Measurements from ENCODE around the gene RAB7B.
A peak's percentile ranks its signal among the peaks of the same experiment; 100 is the strongest.

The RAB7B gene

DNA sequence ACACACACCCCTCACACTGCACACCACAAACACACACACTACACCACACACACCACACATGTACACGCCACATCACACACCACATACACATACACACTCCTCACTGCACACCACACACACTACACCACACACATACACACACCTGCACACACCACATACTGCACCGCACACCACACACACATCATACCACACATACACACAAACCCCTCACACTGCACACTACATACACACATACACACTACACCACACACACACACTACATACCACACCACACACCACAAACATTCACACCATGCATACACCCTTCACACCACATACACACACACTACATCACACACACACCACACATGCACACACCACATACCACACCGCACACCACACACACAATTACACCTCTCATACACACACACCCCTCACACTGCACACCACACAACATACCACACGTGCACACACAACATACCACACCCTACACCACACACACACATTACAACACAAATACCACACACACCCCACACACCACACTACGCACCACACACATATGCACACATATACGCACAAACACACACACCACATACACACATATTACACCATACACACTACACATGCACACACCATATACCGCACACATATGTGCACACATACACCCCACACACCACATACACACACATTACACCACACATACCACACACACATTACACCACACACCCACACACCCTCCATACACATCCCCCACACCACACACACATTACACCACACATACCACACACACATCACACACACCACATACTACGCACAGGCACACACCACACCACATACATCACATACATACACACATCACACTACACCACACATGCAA lies 29.6 kb downstream of the RAB7B start:
- TF ChIP-seq, protein P1, sequence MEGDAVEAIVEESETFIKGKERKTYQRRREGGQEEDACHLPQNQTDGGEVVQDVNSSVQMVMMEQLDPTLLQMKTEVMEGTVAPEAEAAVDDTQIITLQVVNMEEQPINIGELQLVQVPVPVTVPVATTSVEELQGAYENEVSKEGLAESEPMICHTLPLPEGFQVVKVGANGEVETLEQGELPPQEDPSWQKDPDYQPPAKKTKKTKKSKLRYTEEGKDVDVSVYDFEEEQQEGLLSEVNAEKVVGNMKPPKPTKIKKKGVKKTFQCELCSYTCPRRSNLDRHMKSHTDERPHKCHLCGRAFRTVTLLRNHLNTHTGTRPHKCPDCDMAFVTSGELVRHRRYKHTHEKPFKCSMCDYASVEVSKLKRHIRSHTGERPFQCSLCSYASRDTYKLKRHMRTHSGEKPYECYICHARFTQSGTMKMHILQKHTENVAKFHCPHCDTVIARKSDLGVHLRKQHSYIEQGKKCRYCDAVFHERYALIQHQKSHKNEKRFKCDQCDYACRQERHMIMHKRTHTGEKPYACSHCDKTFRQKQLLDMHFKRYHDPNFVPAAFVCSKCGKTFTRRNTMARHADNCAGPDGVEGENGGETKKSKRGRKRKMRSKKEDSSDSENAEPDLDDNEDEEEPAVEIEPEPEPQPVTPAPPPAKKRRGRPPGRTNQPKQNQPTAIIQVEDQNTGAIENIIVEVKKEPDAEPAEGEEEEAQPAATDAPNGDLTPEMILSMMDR (conservative IDR thresholded peaks at IDR 0.05; ENCODE audit: low read length) = no peak
- DNase-seq (ENCODE audit: low read depth) = no peak

DNA sequence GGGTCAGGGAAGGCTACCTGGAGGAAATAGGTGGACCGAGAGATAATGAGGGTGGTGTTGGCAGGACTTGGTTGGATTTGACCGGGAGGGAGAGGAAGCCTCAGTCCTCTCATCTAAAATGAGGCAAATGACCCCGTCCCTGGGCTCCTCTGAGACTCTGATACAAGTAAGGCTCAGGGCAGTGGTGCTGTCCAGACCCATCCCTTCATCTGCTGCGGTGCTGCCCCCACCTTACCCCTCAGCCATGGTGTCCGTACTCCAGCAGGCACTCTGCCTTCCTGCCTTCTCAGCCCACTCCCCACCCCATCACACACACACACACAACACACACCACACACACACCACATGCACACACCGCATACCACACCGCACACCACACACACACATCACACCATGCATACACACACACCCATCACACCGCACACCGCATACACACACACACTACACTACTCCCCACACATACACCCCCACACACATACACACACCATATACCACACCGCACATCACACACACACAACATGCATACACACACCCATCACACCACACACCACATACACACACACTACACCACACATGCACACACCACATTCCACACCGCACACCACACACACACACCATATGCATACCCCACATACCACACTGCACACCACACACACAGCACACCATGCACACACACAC lies 30.6 kb downstream of the RAB7B start:
- DNase-seq (ENCODE audit: low read depth) = peak; percentile 55
- TF ChIP-seq, protein P1 (conservative IDR thresholded peaks at IDR 0.05; ENCODE audit: low read length) = no peak

More for the DNA sequence above, 29.6 kb downstream of the RAB7B start:
- H3K4me3 ChIP-seq (ENCODE audit: low read length) = no peak overlapping the region

DNA sequence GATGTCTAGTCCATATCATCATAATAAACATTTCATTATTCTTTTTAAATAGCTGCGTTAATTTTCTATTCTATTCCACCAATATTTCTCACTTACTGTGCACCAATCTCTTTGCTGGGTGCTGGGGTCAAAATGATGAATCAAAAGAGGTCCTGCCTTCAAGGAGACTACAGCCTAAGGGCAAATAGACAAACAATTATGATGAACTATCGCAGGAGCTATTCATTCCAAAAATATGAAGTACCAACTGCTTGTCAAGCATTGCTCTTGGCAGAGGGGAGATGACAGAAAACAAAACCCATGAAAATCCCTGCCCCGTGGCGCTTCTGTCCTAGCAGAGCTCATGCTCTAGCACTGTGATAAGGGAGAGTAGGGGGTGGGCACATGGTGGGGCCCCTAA lies 31.1 kb downstream of the RAB7B start:
- H3K4me3 ChIP-seq (ENCODE audit: low read length) = no peak overlapping the region
- TF ChIP-seq, protein P1 (conservative IDR thresholded peaks at IDR 0.05; ENCODE audit: low read length) = no peak
- no peak for DNase-seq (ENCODE audit: low read depth)

More for the DNA sequence above, 30.6 kb downstream of the RAB7B start:
- H3K4me3 ChIP-seq (ENCODE audit: low read length) = no peak overlapping the region

DNA sequence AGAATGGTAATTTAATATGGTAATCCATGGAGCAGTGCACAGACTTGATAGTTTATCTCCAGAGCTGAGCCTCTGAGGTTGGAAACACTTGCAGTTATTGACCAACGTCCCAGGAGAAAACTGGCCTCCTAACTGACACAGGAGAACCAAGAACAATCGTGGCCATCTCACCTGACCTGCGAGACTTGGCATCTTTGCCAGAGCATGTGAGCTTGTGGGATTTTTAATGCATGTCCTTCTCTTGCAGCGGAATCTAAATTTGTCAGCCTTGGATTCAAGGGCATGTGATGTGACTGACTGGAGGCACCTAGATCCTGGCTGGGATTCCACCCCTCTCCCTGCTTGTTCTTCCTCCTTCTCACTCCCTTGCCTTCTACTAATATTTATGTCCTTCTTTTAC lies 32.1 kb downstream of the RAB7B start:
- TF ChIP-seq, protein P1 (conservative IDR thresholded peaks at IDR 0.05; ENCODE audit: low read length) = no peak
- no peak for DNase-seq (ENCODE audit: low read depth)
- H3K4me3 ChIP-seq (ENCODE audit: low read length) = no peak overlapping the region

DNA sequence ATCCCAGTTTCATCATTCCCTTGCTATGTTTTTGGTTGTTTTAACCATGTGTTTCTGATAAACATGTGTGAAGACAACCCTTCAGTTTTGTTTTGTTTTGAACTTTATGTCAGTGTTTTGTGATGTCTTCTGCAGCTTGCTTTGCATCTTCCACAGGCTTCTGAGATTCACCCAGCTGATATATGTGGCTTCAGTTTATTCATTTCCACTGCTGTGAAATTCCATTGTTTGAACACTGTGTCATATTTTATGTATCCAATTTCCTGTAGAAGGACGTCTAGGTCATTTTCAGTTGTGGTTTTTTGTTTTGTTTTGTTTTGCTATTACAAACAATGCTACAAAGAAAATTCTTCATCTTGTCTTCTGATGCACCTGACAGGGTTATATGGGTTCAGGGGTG lies 32.7 kb downstream of the RAB7B start:
- TF ChIP-seq, protein P1 (conservative IDR thresholded peaks at IDR 0.05; ENCODE audit: low read length) = no peak
- H3K4me3 ChIP-seq (ENCODE audit: low read length) = no peak overlapping the region
- DNase-seq (ENCODE audit: low read depth) = peak; percentile 48

DNA sequence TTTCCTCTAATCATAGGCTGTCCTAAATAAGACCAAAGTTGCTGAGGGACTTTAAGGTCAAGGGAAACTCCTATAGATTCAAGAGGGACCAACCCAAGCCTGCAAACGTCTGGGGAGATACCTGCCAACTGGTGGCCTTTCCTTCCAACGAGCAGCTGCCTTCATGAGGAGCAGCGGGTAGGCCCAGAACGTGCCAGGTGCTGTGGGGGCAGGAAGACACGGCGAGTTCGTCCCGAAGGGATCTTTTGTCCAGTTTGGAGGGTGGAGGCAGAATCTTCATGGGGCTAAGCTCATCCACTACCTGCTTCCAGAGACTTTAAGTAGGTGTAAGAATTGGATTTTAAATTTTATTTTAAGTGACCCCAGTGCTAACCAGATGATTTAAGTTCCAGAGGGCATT lies 34.0 kb downstream of the RAB7B start:
- no peak for DNase-seq (ENCODE audit: low read depth)
- no peak overlapping the region for H3K4me3 ChIP-seq (ENCODE audit: low read length)
- TF ChIP-seq, protein P1 (conservative IDR thresholded peaks at IDR 0.05; ENCODE audit: low read length) = no peak
